ENCODE data around the gene RIPK1.

- TF ChIP-seq CTCF (conservative IDR thresholded peaks at IDR 0.05): no peak
- no peak for TF ChIP-seq EZH2 (IDR thresholded peaks at IDR 0.05; ENCODE audit: low read depth)
Observed at GRCh38 chr6:3131695-3132094, 63.4 kb downstream of the RIPK1 start.

Measured in PC-9 (cell line).